Measurements from ENCODE around the gene MYLK4. TPM values are rescaled to one million over a fixed set of nuclear protein-coding genes. Genes with fewer than 3 reads are reported as not detected.

MYLK4 gene
- total RNA-seq, 4 donors from 2014 or later = 2.4 to 46.7 (median 26.9) TPM

- intact Hi-C loops (cut with DNase I; ENCODE audit: low total_unique reads) = no loop called here
- DNase-seq (peak in 1 of 2 donors; percentile 36), ATAC-seq (peak; percentile 50 to 51)
- no peak overlapping the region for H3K4me3 ChIP-seq
- peak overlapping the region in 3 of 4 donors; percentile 72 to 85 (median 74) for H3K27ac ChIP-seq
- peaks cover 28 to 32% of the 10 kb centered on the region in 2 donors for H3K4me1 ChIP-seq
- in situ Hi-C loops (cut with MboI; ENCODE audit: low sequenced_read_pairs in 4 of 4) = no loop called here
- TF ChIP-seq POLR2A (IDR thresholded peaks at IDR 0.05) (no peak), CTCF (IDR thresholded peaks at IDR 0.05 in 4 of 5, conservative IDR thresholded peaks at IDR 0.05 in 1 of 5) (no peak)
- H3K36me3 ChIP-seq = peaks cover 0 to under 1% of the 10 kb centered on the region in 2 donors
- no peaks in the 10 kb centered on the region for H3K27me3 ChIP-seq
- no peaks in the 10 kb centered on the region for H3K9me3 ChIP-seq
These were observed 36.4 kb downstream of the MYLK4 start for GRCh38 chr6:2714111-2714895.

- Histone ChIP-seq H3K4me3 (no peak overlapping the region), H3K27me3 (no peaks in the 10 kb centered on the region), H3K27ac (peak overlapping the region; percentile 8 to 85 (median 73)), H3K9me3 (no peaks in the 10 kb centered on the region), H3K4me1 (peaks cover 35 to 36% of the 10 kb centered on the region in 2 donors), H3K36me3 (no peaks in the 10 kb centered on the region)
- DNase-seq (peak; percentile 65 to 71), ATAC-seq (peak; percentile 72 to 77)
- TF ChIP-seq CTCF (IDR thresholded peaks at IDR 0.05 in 4 of 5, conservative IDR thresholded peaks at IDR 0.05 in 1 of 5) (no peak), POLR2A (IDR thresholded peaks at IDR 0.05) (no peak)
- in situ Hi-C loops (cut with MboI; ENCODE audit: low sequenced_read_pairs in 4 of 4) (no loop called here), intact Hi-C loops (cut with DNase I; ENCODE audit: low total_unique reads) (no loop called here)
These were observed 37.1 kb downstream of the MYLK4 start for GRCh38 chr6:2713473-2714110.

GRCh38 chr6:2712102-2712501 lies 38.6 kb downstream of the MYLK4 start:
- intact Hi-C loops (cut with DNase I; ENCODE audit: low total_unique reads) = no loop called here
- DNase-seq = peak; percentile 72 to 76
- TF ChIP-seq CTCF (IDR thresholded peaks at IDR 0.05 in 4 of 5, conservative IDR thresholded peaks at IDR 0.05 in 1 of 5) (no peak), POLR2A (IDR thresholded peaks at IDR 0.05) (peak in 1 of 2 donors; percentile 12)
- peaks cover 40 to 41% of the 10 kb centered on the region in 2 donors for H3K4me1 ChIP-seq
- no peaks in the 10 kb centered on the region for H3K36me3 ChIP-seq
- in situ Hi-C loops (cut with MboI; ENCODE audit: low sequenced_read_pairs in 4 of 4) = no loop called here
- H3K27me3 ChIP-seq = no peaks in the 10 kb centered on the region
- H3K9me3 ChIP-seq = no peaks in the 10 kb centered on the region
- no peak overlapping the region for H3K4me3 ChIP-seq
- H3K27ac ChIP-seq = peak overlapping the region; percentile 63 to 85 (median 73)
- peak; percentile 72 to 78 for ATAC-seq

GRCh38 chr6:2710412-2710811 lies 40.3 kb downstream of the MYLK4 start:
- H3K36me3 ChIP-seq = no peaks in the 10 kb centered on the region
- H3K27ac ChIP-seq = peak overlapping the region in 2 of 4 donors; percentile 15 to 72
- in situ Hi-C loops (cut with MboI; ENCODE audit: low sequenced_read_pairs in 4 of 4) (no loop called here), intact Hi-C loops (cut with DNase I; ENCODE audit: low total_unique reads) (no loop called here)
- TF ChIP-seq CTCF (IDR thresholded peaks at IDR 0.05 in 4 of 5, conservative IDR thresholded peaks at IDR 0.05 in 1 of 5) = no peak
- TF ChIP-seq POLR2A (IDR thresholded peaks at IDR 0.05) = no peak
- H3K27me3 ChIP-seq = no peaks in the 10 kb centered on the region
- H3K9me3 ChIP-seq = no peaks in the 10 kb centered on the region
- H3K4me3 ChIP-seq = no peak overlapping the region
- peaks cover 40 to 41% of the 10 kb centered on the region in 2 donors for H3K4me1 ChIP-seq
- no peak for ATAC-seq
- no peak for DNase-seq

Measured in gastrocnemius medialis (tissue), 4 donors.